ENCODE data around the gene ARL5B. TPM values are rescaled to one million over a fixed set of nuclear protein-coding genes. Genes with fewer than 3 reads are reported as not detected.

The ARL5B gene
- total and polyA plus RNA-seq, 8 donors, result 2.1 to 10.0 (median 6.2) TPM

DNA sequence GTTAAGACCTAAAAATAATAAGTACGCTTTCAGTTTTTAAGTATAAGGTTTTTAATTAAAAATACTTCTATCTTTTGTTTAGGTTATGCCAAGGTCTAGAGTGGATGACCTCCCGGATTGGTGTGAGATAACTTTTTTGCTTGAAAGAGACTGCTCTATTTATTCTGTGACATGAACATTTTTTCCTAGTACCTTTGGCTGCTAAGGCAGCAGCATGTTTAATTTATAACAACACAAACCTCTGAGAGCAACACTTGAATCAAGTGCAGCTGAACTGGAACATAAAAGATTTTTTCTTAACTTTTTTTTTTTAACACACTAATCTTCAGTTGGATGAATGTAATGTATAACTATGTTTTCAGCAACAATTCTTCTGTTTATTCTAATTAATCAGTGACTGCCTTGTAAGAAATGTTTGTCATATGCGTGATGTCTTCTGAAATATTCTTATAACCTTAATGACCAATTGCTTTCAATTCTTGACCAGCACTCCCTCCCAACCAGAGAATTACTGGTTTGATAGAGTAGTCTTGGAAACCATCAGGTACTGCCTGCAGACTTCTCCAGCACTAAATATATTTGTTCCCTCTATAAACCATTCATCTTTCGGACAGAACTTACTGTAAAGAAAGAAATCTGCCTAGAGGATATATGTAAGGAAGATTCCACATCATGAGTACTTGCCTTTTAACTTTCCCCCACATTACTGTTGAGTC lies 16.0 kb downstream of the ARL5B start:
- DNase-seq (no peak), ATAC-seq (no peak), FAIRE-seq (no peak)
- intact Hi-C loops (cut with DNase I), result no loop called here
- H3K27me3 ChIP-seq, result no peaks in the 10 kb centered on the region
- 73 to 75% methylated on average over 4 of the region's 4 CpGs for WGBS, 2 donors
- H3K9me3 ChIP-seq, result no peaks in the 10 kb centered on the region
- H3K27ac ChIP-seq, result no peak overlapping the region
- no peak for TF ChIP-seq CTCF (IDR thresholded peaks at IDR 0.05)
- peaks cover 0 to 3% (median 0%) of the 10 kb centered on the region in 3 donors for H3K4me1 ChIP-seq
- no peak overlapping the region for H3K4me3 ChIP-seq
- H3K36me3 ChIP-seq, result peaks cover 0 to 28% (median 19%) of the 10 kb centered on the region in 3 donors

DNA sequence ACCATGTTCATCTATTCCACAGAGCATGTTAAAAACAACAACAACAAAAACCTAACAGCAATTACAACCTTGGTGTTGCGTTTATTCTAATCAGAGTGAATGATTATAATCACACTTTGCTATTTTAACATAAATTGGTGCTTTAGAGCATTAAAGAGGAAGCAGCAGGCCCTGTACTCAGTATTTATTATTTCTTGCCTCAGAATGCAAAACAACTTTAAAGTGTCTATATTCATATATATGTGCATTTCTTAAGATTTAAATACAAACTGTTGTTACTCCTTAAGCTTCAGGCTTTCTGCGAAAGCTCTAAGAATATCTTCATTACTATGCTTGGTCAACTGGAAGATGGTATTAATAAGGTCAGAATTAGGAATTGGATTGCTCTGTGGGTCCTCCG lies 21.5 kb downstream of the ARL5B start:
- H3K27ac ChIP-seq, result no peak overlapping the region
- DNase-seq, result no peak
- no peaks in the 10 kb centered on the region for H3K27me3 ChIP-seq
- no peaks in the 10 kb centered on the region for H3K9me3 ChIP-seq
- TF ChIP-seq CTCF (IDR thresholded peaks at IDR 0.05), result no peak
- no peak for FAIRE-seq
- 91 to 92% methylated on average over 3 of the region's 3 CpGs for WGBS, 2 donors
- ATAC-seq, result no peak
- H3K4me1 ChIP-seq, result no peaks in the 10 kb centered on the region
- H3K36me3 ChIP-seq, result peaks cover 0 to 5% (median 3%) of the 10 kb centered on the region in 3 donors
- intact Hi-C loops (cut with DNase I), result no loop called here
- H3K4me3 ChIP-seq, result no peak overlapping the region

GRCh38 chr10:18681366-18681765 lies 22.1 kb downstream of the ARL5B start:
- no peaks in the 10 kb centered on the region for H3K36me3 ChIP-seq
- H3K4me1 ChIP-seq, result no peaks in the 10 kb centered on the region
- FAIRE-seq (no peak), DNase-seq (no peak), ATAC-seq (no peak)
- H3K27me3 ChIP-seq, result no peaks in the 10 kb centered on the region
- H3K9me3 ChIP-seq, result no peaks in the 10 kb centered on the region
- 12 to 18% methylated on average over 2 of the region's 2 CpGs for WGBS, 2 donors
- no peak for TF ChIP-seq CTCF (IDR thresholded peaks at IDR 0.05)
- H3K4me3 ChIP-seq, result no peak overlapping the region
- intact Hi-C loops (cut with DNase I), result no loop called here
- H3K27ac ChIP-seq, result no peak overlapping the region

DNA sequence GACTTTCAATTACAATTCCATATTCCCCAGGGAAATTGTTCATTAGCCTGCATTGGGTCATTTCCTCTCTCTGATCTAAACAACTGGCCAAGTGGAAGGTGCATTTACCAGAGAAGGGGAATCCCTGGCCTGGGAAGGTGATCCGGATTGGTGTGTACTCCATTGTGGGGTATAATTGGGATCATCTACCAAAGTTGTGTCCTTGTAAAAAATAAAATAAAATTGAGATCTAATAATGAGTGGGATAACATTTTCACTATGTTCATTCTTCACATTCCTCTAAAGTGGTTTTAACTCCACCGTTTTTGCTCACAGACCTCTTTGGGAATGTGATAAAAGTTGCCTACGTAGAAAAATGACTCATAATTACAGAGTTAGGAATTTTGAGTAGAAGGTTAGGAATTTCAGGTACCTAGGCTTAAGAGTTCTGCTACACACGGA lies 22.8 kb downstream of the ARL5B start:
- DNase-seq, result no peak
- Histone ChIP-seq H3K27me3 (no peaks in the 10 kb centered on the region), H3K9me3 (no peaks in the 10 kb centered on the region), H3K27ac (no peak overlapping the region), H3K4me1 (no peaks in the 10 kb centered on the region), H3K36me3 (no peaks in the 10 kb centered on the region), H3K4me3 (no peak overlapping the region)
- no peak for ATAC-seq
- 67% methylated on average over 4 of the region's 4 CpGs for WGBS, 2 donors
- no peak for TF ChIP-seq CTCF (IDR thresholded peaks at IDR 0.05)
- intact Hi-C loops (cut with DNase I), result no loop called here
- no peak for FAIRE-seq

DNA sequence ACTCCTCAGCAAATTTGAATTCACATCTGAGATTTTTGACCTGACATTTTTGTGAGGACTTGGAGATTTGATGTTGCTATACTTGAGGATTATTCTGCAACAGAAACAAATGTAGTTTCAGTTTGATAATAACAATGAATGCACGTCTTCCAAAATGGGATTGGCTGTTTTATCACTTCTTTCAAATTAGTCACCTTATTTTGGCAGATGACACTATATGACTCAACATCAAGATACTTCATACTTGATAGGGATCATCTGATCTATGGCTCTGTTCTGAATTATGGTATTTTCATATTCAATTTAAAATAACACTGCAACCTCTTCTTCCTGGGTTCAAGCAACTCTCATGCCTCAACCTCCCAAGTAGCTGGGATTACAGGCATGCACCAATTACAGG lies 24.2 kb downstream of the ARL5B start:
- no peak for ATAC-seq
- intact Hi-C loops (cut with DNase I), result no loop called here
- no peak for FAIRE-seq

More for the DNA sequence above, 24.2 kb downstream of the ARL5B start:
- H3K4me3 ChIP-seq, result no peak overlapping the region
- 42 to 72% methylated on average over 1 of the region's 1 CpG for WGBS, 2 donors
- H3K36me3 ChIP-seq, result no peaks in the 10 kb centered on the region
- no peak for TF ChIP-seq CTCF (IDR thresholded peaks at IDR 0.05)
- no peaks in the 10 kb centered on the region for H3K9me3 ChIP-seq
- no peak overlapping the region for H3K27ac ChIP-seq
- no peaks in the 10 kb centered on the region for H3K4me1 ChIP-seq
- no peaks in the 10 kb centered on the region for H3K27me3 ChIP-seq
- no peak for DNase-seq
